HAP-1 (cell line): Measurements from ENCODE around the gene EEFSEC.

ENCODE experiments used
- DNase-seq, 2 experiments: peaks; one replicate each; pipeline ENCODE4 v3.0.0-alpha.2; 2016 to 2020; ENCODE audit warnings: low spot score in 2 of 2
- H3K27me3 ChIP-seq: fragments of 250-450 bp; sonication (Bioruptor Pico); 2 replicates; pipeline ENCODE4 v1.5.1; 2020; ENCODE audit warnings: low read depth, mild to moderate bottlenecking, moderate library complexity
- H3K36me3 ChIP-seq: fragments of 250-450 bp; sonication (Bioruptor Pico); replicated peaks from 2 replicates; pipeline ENCODE4 v1.5.1; 2020; ENCODE audit warnings: mild to moderate bottlenecking
- H3K4me1 ChIP-seq: fragments of 250-450 bp; sonication (Bioruptor Pico); 2 replicates; pipeline ENCODE4 v1.5.1; 2020; ENCODE audit warnings: mild to moderate bottlenecking
- H3K4me3 ChIP-seq: fragments of 250-450 bp; sonication (Bioruptor Pico); 2 replicates; pipeline ENCODE4 v1.5.1; 2020; ENCODE audit warnings: mild to moderate bottlenecking, moderate library complexity
- H3K9me3 ChIP-seq: fragments of 250-450 bp; sonication (Bioruptor Pico); 2 replicates; pipeline ENCODE4 v1.5.1; 2020; ENCODE audit warnings: mild to moderate bottlenecking, moderate library complexity
- in situ Hi-C: fragments of 300-500 bp; cut with MboI; formaldehyde crosslinking; loops from 3 replicates; pipeline ENCODE4 v1.14.3; 2020; ENCODE audit warnings: low sequenced_read_pairs, inconsistent platforms, mixed read lengths

The EEFSEC gene

DNA sequence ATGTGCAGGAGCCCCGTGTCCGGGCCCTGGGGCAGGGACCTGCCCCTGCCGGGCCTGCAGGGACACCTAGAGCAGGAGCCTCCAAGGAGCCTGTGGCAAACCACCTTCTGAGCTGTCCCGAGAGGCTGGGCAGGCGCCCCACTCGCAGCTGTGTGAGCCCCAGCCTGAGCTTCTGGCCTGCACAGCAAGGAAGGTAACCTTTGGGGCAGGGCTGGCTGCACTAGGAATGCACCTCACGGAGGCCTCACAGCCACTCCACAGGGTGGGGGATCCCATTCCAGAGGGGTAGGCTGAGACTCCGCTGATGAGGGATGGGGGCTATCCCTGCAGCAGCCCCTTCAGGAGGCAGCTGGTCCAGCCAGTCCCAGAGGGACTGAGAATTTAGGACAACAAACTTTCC is 245.3 kb downstream of the EEFSEC start:
- H3K9me3 ChIP-seq, result no peaks in the 10 kb centered on the region
- no peaks in the 10 kb centered on the region for H3K27me3 ChIP-seq
- H3K36me3 ChIP-seq, result no peaks in the 10 kb centered on the region
- in situ Hi-C loops, result no loop called here
- no peak overlapping the region for H3K4me3 ChIP-seq
- H3K4me1 ChIP-seq, result no peaks in the 10 kb centered on the region
- no peak for DNase-seq

- in situ Hi-C loops, result no loop called here
These were observed 246.1 kb downstream of the EEFSEC start for GRCh38 chr3:128399221-128399915.

GRCh38 chr3:128400671-128401070 is 247.4 kb downstream of the EEFSEC start:
- H3K4me1 ChIP-seq, result no peaks in the 10 kb centered on the region
- no peak overlapping the region for H3K4me3 ChIP-seq
- in situ Hi-C loops, result no loop called here
- no peaks in the 10 kb centered on the region for H3K9me3 ChIP-seq
- no peaks in the 10 kb centered on the region for H3K36me3 ChIP-seq
- H3K27me3 ChIP-seq, result no peaks in the 10 kb centered on the region
- DNase-seq, result no peak

More at GRCh38 chr3:128399221-128399915, 246.1 kb downstream of the EEFSEC start:
- DNase-seq, result no peak
- Histone ChIP-seq H3K4me1 (no peaks in the 10 kb centered on the region), H3K27me3 (no peaks in the 10 kb centered on the region), H3K4me3 (no peak overlapping the region), H3K36me3 (no peaks in the 10 kb centered on the region), H3K9me3 (no peaks in the 10 kb centered on the region)

DNA sequence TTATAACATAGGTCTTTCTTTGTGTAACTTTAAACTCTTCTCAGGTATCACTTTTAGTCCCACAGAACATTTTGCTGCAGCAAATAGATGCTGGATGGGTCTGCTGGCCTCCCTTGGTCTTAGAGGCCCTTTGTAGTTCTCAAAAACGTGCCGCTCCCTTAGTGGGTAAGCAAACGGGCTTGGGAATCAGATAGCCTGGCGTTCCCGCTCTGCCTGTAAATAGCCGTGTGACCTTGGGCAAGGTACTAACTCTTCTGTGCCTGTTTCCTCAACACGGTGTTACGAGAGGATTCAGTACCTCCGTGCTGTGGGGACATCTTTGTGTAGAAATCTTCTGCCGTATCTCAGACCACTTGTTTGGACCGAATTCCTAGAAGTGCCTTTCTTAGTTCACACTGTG is 249.0 kb downstream of the EEFSEC start:
- in situ Hi-C loops, result no loop called here
- no peaks in the 10 kb centered on the region for H3K9me3 ChIP-seq

DNA sequence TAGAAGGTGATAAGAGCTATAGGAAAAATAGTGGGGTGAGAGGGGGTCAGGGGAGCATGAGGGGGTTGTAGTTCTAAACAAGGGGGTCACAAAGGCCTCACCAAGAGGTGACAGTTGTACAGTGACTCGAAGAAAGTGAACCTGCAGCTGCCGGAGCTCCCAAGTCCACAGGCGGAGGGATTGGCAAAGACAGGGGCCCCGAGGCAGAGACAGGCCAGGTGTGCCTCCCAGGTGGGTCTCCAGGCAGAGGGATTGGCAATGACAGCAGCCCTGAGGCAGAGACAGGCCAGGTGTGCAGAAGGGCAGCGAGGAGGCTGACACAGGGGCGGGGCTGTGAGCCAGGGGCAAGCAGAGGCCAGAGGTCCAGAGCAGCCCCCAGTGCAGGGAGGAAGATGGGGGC is 249.7 kb downstream of the EEFSEC start:
- no peaks in the 10 kb centered on the region for H3K27me3 ChIP-seq
- no peak overlapping the region for H3K4me3 ChIP-seq
- no peaks in the 10 kb centered on the region for H3K36me3 ChIP-seq
- no peaks in the 10 kb centered on the region for H3K4me1 ChIP-seq
- no peak for DNase-seq
- in situ Hi-C loops, result no loop called here
- H3K9me3 ChIP-seq, result no peaks in the 10 kb centered on the region

More for the DNA sequence above, 249.0 kb downstream of the EEFSEC start:
- Histone ChIP-seq H3K27me3 (no peaks in the 10 kb centered on the region), H3K4me1 (no peaks in the 10 kb centered on the region), H3K36me3 (no peaks in the 10 kb centered on the region), H3K4me3 (no peak overlapping the region)
- no peak for DNase-seq

DNA sequence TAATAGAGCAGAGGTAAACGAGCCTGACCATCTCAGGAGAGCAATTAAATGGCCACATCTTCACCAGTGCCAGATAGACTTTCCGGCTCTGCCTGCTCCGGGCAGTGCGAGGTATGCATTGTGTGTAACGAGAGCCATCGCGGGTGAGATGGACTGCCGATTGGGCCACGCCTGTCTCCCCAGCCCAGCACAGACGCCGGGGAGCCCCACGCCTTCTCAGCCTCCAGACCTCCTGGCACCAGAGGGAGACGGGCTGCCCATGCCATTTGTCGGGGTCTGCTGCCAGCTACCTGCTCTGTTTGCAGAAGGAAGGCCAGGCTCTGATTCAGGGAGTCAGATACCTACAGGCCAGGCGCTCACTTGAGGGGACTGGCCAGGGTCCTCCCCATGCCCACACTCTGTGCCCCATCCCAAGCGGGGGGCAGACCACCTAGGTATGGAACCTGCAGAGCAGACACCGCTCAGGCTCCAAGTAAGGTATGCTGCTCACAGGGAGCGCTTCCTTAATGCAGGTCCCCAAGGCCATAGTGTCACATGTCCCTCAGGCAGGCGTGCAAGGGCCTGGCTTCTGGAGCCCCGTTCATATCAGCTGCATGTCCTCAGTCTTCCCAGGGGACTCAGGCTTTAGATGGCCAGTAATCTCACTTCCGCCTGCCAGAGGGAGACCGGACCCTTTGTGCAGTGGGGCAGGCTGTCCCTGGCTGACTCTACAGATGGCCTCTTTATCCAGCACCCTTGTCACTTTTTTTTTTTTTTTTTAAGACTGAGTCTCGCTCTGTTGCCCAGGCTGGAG is 251.2 kb downstream of the EEFSEC start:
- H3K36me3 ChIP-seq, result no peaks in the 10 kb centered on the region

DNA sequence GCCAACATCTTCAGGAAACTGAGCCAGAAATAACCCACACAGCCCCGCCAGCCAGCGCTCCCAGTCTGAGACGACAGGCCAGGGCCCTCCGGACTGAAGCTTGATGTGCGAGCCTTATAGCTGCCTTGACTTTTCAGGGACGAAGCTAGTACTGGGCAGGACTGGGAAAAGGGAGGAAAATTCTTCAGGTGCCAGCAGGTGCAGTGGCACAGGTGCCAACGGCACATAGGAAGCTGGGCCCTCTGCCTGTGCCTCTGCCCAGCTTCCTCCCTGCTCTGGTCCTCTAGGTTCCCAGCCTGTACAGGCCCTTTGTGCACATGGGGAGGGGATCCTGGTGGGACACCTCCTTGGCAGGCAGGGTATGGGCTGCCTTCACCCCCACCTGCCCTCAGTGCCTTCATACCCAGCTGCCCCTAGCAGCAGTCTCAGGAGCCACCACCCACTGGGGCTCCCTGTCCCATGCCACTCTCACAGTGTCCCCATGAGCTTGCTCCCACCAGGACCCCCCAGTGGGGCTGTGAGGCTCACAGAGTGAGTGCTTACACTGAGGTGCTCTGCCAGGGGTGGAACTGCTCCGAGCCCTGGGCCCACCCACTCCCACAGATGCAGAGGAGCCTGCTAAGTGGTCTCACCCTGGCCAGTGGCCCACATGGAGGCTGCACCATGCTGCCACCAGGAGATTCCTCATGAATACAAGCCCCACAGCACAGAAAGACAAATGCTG is 252.4 kb downstream of the EEFSEC start:
- in situ Hi-C loops, result no loop called here

More for the DNA sequence above, 251.2 kb downstream of the EEFSEC start:
- no peak for DNase-seq
- no peaks in the 10 kb centered on the region for H3K4me1 ChIP-seq
- no peaks in the 10 kb centered on the region for H3K27me3 ChIP-seq
- H3K9me3 ChIP-seq, result no peaks in the 10 kb centered on the region
- in situ Hi-C loops, result no loop called here
- no peak overlapping the region for H3K4me3 ChIP-seq

DNA sequence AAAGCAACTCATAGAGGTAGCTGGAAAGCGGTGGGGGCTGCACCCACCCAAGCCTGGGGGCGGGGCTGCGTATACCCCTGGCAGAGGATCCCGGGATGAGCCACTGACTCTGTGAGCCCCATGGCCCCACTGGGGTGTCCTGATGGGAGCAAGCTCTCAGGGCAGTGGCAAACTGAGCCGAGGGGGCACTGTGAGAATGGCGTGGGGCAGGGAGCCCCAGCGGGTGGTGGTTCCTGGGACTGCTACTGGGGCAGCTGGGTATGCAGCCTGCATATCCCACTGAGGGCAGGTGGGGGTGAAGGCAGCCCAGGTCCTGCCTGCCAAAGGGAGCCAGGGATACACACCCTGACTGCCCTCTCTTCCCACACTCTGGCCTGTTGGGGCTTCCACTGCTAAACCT is 254.0 kb downstream of the EEFSEC start:
- DNase-seq, result no peak
- no peaks in the 10 kb centered on the region for H3K9me3 ChIP-seq
- no peak overlapping the region for H3K4me3 ChIP-seq
- no peaks in the 10 kb centered on the region for H3K27me3 ChIP-seq
- no peaks in the 10 kb centered on the region for H3K36me3 ChIP-seq
- in situ Hi-C loops, result no loop called here
- H3K4me1 ChIP-seq, result no peaks in the 10 kb centered on the region

More for the DNA sequence above, 252.4 kb downstream of the EEFSEC start:
- no peak overlapping the region for H3K4me3 ChIP-seq
- no peaks in the 10 kb centered on the region for H3K27me3 ChIP-seq
- no peaks in the 10 kb centered on the region for H3K9me3 ChIP-seq
- no peaks in the 10 kb centered on the region for H3K4me1 ChIP-seq
- H3K36me3 ChIP-seq, result no peaks in the 10 kb centered on the region
- no peak for DNase-seq

DNA sequence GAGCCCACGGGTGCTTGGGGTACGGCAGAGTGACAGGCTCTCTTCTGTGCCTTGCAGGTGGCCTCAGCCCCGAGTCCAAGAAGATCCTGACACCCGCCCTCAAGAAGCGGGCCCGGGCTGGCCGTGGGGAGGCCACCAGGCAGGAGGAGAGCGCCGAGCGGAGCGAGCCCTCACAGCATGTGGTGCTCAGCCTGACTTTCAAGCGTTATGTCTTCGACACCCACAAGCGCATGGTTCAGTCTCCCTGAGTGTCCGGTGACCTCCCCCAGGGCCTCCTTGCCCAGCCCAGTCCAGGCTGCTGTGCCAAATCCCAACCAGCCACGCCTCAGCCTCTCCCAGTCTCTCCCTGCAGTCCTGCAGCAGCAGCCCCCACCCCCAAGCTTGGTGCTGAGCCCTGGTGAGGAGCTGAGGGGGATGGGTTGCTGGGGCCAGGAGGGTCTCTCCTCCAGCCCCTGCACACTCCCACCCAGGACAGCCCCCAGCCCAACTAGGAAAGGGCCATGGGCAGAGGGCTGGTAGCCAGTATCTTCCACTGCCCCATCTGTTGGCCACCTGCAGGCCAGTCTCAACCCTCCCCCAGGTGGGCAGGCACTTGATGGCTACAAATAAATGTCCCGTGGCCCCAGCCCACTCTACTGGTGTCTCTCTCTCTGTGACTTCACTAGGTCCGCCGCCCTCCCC is 254.9 kb downstream of the EEFSEC start:
- no peak for DNase-seq
- no peaks in the 10 kb centered on the region for H3K9me3 ChIP-seq
- no peak overlapping the region for H3K4me3 ChIP-seq
- no peaks in the 10 kb centered on the region for H3K36me3 ChIP-seq
- H3K27me3 ChIP-seq, result no peaks in the 10 kb centered on the region
- H3K4me1 ChIP-seq, result no peaks in the 10 kb centered on the region
- in situ Hi-C loops, result no loop called here

GRCh38 chr3:128408693-128409623 is 255.7 kb downstream of the EEFSEC start:
- Histone ChIP-seq H3K4me3 (no peak overlapping the region), H3K27me3 (no peaks in the 10 kb centered on the region), H3K36me3 (no peaks in the 10 kb centered on the region), H3K9me3 (no peaks in the 10 kb centered on the region), H3K4me1 (no peaks in the 10 kb centered on the region)
- in situ Hi-C loops, result no loop called here
- peak in 1 of 2 experiments; percentile 26 for DNase-seq

GRCh38 chr3:128409624-128410581 is 256.6 kb downstream of the EEFSEC start:
- in situ Hi-C loops, result no loop called here
- Histone ChIP-seq H3K9me3 (no peaks in the 10 kb centered on the region), H3K4me3 (no peak overlapping the region), H3K36me3 (no peaks in the 10 kb centered on the region), H3K27me3 (no peaks in the 10 kb centered on the region), H3K4me1 (no peaks in the 10 kb centered on the region)
- no peak for DNase-seq
